ENCODE results near the gene RBBP5. TPM values are rescaled to one million over a fixed set of nuclear protein-coding genes. Genes with fewer than 3 reads are reported as not detected.

Gene RBBP5
- total RNA-seq, 1 experiment from 2014 or later = 24.5 TPM

DNA sequence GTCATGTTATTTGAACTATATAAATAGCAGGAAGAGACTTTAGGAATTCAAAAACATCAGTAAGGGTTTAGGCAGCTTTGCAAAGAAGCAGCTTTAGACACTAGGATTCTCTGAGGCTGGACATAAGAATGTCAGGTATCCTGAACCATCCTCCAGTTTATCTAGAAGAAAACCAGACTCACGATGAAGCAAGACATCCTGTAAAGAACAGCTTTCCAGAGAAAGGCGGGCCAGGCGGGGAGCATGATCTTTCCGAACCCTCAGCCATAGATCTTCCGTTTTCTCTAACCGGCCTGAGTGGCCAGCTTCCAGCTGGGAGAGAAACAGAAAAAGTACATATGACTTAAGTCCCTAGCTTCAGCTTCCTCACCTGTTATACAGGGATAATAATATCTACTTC lies 39.3 kb upstream of the RBBP5 start:
- Histone ChIP-seq H2AFZ (ENCODE audit: low read depth, low read length, poor library complexity, severe bottlenecking) (no peak overlapping the region), H3K27me3 (ENCODE audit: insufficient read depth, low read length) (no peaks in the 10 kb centered on the region), H3K4me3 (replicated peaks in 1 of 2; ENCODE audit: low read depth in 1 of 2, low read length in 2 of 2) (no peak overlapping the region), H3K36me3 (ENCODE audit: control insufficient read depth in 1 of 2, insufficient read depth in 2 of 2, low read length in 2 of 2) (peaks cover 13 to 20% of the 10 kb centered on the region in 2 experiments), H3K9me2 (ENCODE audit: insufficient read depth) (no peaks in the 10 kb centered on the region), H3K79me2 (ENCODE audit: insufficient read depth, low read length) (0 out of 2 replicates have a peak, but pooled peaks cover 4% of the 10 kb centered on the region), H3K9me3 (ENCODE audit: control insufficient read depth in 1 of 2, insufficient read depth in 1 of 2, low read depth in 1 of 2, low read length in 2 of 2) (peaks cover 0 to 2% of the 10 kb centered on the region in 2 experiments; a peak in 2 of 4 replicates), H3K27ac (ENCODE audit: low read depth, low read length) (no peak overlapping the region), H3K9ac (ENCODE audit: low read length) (no peak overlapping the region), H3K4me2 (ENCODE audit: low read length) (no peak overlapping the region), H3K4me1 (ENCODE audit: control insufficient read depth in 1 of 2, insufficient read depth in 2 of 2, low read length in 2 of 2) (no peaks in the 10 kb centered on the region), H4K20me1 (ENCODE audit: insufficient read depth) (no peaks in the 10 kb centered on the region)
- DNase-seq (ENCODE audit: low read depth, low spot score) (no peak), ATAC-seq (no peak)
- CTCF ChIA-PET = interaction anchor here (0.7 kb wide), 1 partner anchor 20 kb away, joined by 3 read pairs; no protein-coding TSS in a partner anchor
- RAD21 ChIA-PET (ENCODE audit: low non-redundant PET in 1 of 2, low total read pairs in 2 of 2, uncharacterized antibody in 2 of 2, unreplicated experiment in 2 of 2) = no interaction called here
- POLR2A ChIA-PET = no interaction called here
- intact Hi-C loops (cut with micrococcal nuclease) = no loop called here
- TF ChIP-seq ZNF274 (IDR thresholded peaks at IDR 0.05; ENCODE audit: low read depth, low read length) = no peak
- no peak for TF ChIP-seq RAD21 (IDR thresholded peaks at IDR 0.05; ENCODE audit: low read depth)
- TF ChIP-seq SP1 (IDR thresholded peaks at IDR 0.05; ENCODE audit: low read depth) = no peak
- no peak for TF ChIP-seq EGR1 (IDR thresholded peaks at IDR 0.05; ENCODE audit: low read depth)
- TF ChIP-seq POLR2AphosphoS5 (IDR thresholded peaks at IDR 0.05; ENCODE audit: low read depth, low read length) = no peak
- TF ChIP-seq, protein P1, sequence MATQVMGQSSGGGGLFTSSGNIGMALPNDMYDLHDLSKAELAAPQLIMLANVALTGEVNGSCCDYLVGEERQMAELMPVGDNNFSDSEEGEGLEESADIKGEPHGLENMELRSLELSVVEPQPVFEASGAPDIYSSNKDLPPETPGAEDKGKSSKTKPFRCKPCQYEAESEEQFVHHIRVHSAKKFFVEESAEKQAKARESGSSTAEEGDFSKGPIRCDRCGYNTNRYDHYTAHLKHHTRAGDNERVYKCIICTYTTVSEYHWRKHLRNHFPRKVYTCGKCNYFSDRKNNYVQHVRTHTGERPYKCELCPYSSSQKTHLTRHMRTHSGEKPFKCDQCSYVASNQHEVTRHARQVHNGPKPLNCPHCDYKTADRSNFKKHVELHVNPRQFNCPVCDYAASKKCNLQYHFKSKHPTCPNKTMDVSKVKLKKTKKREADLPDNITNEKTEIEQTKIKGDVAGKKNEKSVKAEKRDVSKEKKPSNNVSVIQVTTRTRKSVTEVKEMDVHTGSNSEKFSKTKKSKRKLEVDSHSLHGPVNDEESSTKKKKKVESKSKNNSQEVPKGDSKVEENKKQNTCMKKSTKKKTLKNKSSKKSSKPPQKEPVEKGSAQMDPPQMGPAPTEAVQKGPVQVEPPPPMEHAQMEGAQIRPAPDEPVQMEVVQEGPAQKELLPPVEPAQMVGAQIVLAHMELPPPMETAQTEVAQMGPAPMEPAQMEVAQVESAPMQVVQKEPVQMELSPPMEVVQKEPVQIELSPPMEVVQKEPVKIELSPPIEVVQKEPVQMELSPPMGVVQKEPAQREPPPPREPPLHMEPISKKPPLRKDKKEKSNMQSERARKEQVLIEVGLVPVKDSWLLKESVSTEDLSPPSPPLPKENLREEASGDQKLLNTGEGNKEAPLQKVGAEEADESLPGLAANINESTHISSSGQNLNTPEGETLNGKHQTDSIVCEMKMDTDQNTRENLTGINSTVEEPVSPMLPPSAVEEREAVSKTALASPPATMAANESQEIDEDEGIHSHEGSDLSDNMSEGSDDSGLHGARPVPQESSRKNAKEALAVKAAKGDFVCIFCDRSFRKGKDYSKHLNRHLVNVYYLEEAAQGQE (IDR thresholded peaks at IDR 0.05; ENCODE audit: low read depth) = no peak
- no peak for TF ChIP-seq JUND (IDR thresholded peaks at IDR 0.05)
- no peak for TF ChIP-seq ZFX (IDR thresholded peaks at IDR 0.05)
- TF ChIP-seq SRF (IDR thresholded peaks at IDR 0.05; ENCODE audit: low read depth) = no peak
- BruUV-seq (replicated peaks) = no TSS peak

All from HCT116 (cell line).